ENCODE data around the gene EXOC4. TPM values are rescaled to one million over a fixed set of nuclear protein-coding genes. Genes with fewer than 3 reads are reported as not detected.

EXOC4 gene
- total RNA-seq, 1 donor from 2014 or later = 94.0 TPM

DNA sequence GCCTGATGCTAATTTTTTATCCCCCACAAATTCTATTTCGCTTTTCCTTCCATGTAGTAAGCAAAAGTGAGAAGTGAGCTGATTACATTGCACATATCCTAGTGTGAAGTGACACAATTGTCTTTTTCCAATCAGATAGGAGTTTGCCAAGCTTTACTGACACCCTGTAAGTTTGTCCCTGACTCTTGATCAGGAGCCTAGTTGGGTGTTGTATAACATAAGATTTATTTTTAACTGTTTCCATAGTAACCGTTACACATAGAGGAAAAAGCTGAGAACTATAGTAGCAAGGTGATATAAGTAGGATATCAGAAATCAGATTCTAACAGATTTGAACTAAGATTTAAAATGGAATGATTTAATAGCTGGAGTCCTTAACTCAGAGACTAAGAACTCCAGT is 31.2 kb downstream of the EXOC4 start:
- Mint-ChIP-seq H3K27ac (ENCODE audit: unreplicated experiment) (no peak overlapping the region), H3K4me1 (ENCODE audit: unreplicated experiment) (peaks cover 9% of the 10 kb centered on the region), H3K27me3 (ENCODE audit: unreplicated experiment) (peaks cover 2% of the 10 kb centered on the region), H3K9me3 (ENCODE audit: unreplicated experiment) (no peaks in the 10 kb centered on the region), H3K4me3 (ENCODE audit: unreplicated experiment) (no peak overlapping the region), H3K36me3 (ENCODE audit: low read depth, unreplicated experiment) (peaks cover 6% of the 10 kb centered on the region)
- TF ChIP-seq CTCF (IDR thresholded peaks at IDR 0.05; ENCODE audit: unreplicated experiment) = no peak
- no peak for DNase-seq (ENCODE audit: low spot score)

GRCh38 chr7:133288970-133289369 is 36.1 kb downstream of the EXOC4 start:
- no peak for DNase-seq (ENCODE audit: low spot score)
- Mint-ChIP-seq H3K4me3 (ENCODE audit: unreplicated experiment) (no peak overlapping the region), H3K27ac (ENCODE audit: unreplicated experiment) (no peak overlapping the region), H3K27me3 (ENCODE audit: unreplicated experiment) (peaks cover 2% of the 10 kb centered on the region), H3K9me3 (ENCODE audit: unreplicated experiment) (no peaks in the 10 kb centered on the region), H3K4me1 (ENCODE audit: unreplicated experiment) (peaks cover 9% of the 10 kb centered on the region), H3K36me3 (ENCODE audit: low read depth, unreplicated experiment) (peaks cover 5% of the 10 kb centered on the region)
- TF ChIP-seq CTCF (IDR thresholded peaks at IDR 0.05; ENCODE audit: unreplicated experiment) = no peak

DNA sequence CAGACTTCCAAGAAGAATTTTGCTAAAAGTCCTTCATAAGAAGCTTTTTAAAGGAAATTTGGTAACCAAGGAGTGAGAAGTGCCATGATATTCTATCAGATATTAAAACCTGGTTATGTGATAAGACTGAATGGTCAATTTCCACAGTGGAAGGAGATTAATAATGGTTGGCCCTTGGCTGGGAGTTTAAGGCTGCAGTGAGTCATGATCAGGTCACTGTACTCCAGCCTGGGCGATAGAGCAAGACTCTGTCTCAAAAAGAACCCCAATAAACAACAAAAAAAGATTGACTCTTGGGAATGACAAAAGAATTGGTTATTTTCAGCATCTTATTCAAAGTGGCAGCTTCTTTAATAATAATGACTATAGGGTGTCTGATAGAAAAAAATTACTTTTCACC is 37.2 kb downstream of the EXOC4 start:
- Mint-ChIP-seq H3K4me3 (ENCODE audit: unreplicated experiment) (no peak overlapping the region), H3K4me1 (ENCODE audit: unreplicated experiment) (peaks cover 9% of the 10 kb centered on the region), H3K36me3 (ENCODE audit: low read depth, unreplicated experiment) (peaks cover 5% of the 10 kb centered on the region), H3K27ac (ENCODE audit: unreplicated experiment) (no peak overlapping the region), H3K9me3 (ENCODE audit: unreplicated experiment) (no peaks in the 10 kb centered on the region), H3K27me3 (ENCODE audit: unreplicated experiment) (peaks cover 2% of the 10 kb centered on the region)
- DNase-seq (ENCODE audit: low spot score) = no peak
- TF ChIP-seq CTCF (IDR thresholded peaks at IDR 0.05; ENCODE audit: unreplicated experiment) = no peak

DNA sequence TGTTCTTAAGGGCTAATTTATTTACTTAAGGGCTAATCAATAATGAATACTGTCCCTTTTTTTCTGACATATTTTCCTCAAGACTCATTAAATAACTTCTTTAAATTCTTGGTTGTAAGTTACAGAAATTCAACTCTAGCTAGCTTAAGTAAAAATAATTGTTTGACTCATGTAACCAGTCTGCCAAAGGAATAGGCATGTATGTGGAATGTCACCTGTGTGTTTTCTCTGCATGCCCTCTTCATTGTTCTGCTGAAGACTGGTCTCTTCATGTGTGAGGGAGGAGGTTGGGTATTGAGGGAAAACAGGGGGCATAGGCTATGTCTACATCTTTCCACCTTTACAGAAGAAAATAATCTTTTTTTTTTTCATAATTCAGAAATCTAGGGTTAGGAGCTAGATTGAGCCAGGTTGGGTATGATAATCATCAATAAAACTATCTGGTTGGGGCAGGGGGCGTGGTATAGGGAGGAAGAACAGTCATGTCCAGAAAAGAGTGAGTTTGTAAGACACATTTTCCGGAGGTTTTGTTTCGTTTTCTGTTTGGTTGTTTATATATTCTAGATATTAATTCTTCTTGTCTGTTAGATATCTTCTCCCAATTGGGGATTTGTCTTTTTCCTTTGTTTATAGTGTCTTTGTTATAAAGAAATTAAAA is 37.9 kb downstream of the EXOC4 start:
- no peak for TF ChIP-seq CTCF (IDR thresholded peaks at IDR 0.05; ENCODE audit: unreplicated experiment)
- Mint-ChIP-seq H3K4me1 (ENCODE audit: unreplicated experiment) (peaks cover 9% of the 10 kb centered on the region), H3K27me3 (ENCODE audit: unreplicated experiment) (no peaks in the 10 kb centered on the region), H3K9me3 (ENCODE audit: unreplicated experiment) (no peaks in the 10 kb centered on the region), H3K4me3 (ENCODE audit: unreplicated experiment) (no peak overlapping the region), H3K27ac (ENCODE audit: unreplicated experiment) (no peak overlapping the region), H3K36me3 (ENCODE audit: low read depth, unreplicated experiment) (peaks cover 5% of the 10 kb centered on the region)
- DNase-seq (ENCODE audit: low spot score) = no peak

DNA sequence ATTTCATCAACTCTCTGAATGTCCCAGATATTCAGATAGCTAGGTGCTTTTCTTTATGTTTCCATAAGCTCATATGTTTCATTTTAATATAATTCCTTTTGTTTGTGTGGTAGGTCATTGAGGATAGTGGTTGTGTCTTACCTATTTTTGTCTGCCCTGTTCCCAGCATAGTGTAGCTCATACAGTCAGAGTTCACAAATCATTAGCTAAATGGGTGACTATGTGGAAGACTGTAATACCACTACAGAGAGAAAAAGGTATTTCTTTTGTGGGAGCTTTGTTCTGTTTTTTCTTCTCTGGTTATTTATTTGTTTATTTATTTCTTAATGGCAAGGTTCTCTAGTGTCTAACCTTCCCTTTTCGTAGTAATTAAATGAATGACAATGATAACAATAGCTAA is 39.8 kb downstream of the EXOC4 start:
- H3K36me3 Mint-ChIP-seq (ENCODE audit: low read depth, unreplicated experiment) = peaks cover 5% of the 10 kb centered on the region
- no peaks in the 10 kb centered on the region for H3K9me3 Mint-ChIP-seq (ENCODE audit: unreplicated experiment)
- no peaks in the 10 kb centered on the region for H3K27me3 Mint-ChIP-seq (ENCODE audit: unreplicated experiment)
- TF ChIP-seq CTCF (IDR thresholded peaks at IDR 0.05; ENCODE audit: unreplicated experiment) = no peak
- no peaks in the 10 kb centered on the region for H3K4me1 Mint-ChIP-seq (ENCODE audit: unreplicated experiment)
- no peak for DNase-seq (ENCODE audit: low spot score)
- H3K27ac Mint-ChIP-seq (ENCODE audit: unreplicated experiment) = no peak overlapping the region
- H3K4me3 Mint-ChIP-seq (ENCODE audit: unreplicated experiment) = no peak overlapping the region
